ENCODE data around the gene GNG3. TPM values are rescaled to one million over a fixed set of nuclear protein-coding genes. Genes with fewer than 3 reads are reported as not detected.

Gene GNG3
- total RNA-seq, 1 experiment from 2014 or later = not detected

DNA sequence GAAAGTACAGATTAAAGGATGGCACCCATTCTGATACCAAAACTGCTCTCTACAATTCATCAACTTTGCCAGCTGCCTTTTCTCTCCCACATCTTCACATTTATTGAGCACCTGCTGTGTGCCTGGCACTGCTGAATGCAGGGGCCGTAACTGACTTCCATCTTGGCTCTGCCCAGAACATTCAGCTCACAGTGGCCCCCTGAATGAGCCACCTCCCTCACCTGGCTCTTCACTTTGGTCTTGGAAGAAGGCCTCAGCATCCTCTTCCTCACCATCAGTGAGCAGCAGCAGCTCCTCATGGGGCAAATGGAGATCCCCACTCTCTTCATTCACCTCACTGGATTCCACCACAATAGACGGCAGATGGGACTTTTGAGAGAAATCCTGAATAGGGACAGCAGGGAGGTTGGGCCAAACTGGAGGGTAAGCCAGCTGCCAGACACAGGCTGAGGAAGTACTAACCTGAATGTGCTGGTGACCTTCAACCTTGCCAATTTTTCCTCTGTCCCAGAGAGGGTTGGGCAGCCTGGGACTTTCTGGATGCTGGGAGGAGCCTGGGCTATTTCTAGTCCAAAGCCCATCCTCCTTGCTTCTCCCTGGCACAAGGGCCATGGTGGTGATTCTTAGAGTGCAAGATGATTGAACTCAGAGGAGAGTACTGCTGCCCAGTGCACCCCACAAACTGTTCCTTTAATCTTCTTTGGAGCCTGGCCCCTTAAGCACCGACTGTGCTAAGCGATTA is 37.9 kb upstream of the GNG3 start:
- H3K4me3 Mint-ChIP-seq (ENCODE audit: unreplicated experiment) = no peak overlapping the region

DNA sequence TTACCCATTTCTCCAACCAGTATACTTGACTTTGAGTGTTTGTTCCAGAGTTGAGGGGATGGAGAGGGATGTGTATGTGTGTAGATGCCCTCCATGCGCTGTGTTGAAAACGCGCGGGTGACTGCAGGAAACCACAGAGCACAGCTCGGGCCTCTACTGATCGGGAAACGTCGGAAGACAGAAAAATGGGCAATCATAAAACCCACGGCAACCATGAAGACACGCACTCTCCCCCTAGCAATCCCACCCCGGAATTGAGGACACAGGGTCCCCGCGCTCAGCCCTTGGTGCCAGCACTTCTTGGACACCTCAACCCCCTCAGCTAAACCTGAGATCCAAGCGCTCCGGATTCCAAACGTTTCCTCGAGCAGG is 36.3 kb upstream of the GNG3 start:
- Mint-ChIP-seq H3K4me1 (ENCODE audit: insufficient read depth, unreplicated experiment) (peaks cover 5% of the 10 kb centered on the region), H3K27ac (ENCODE audit: low read depth, unreplicated experiment) (peak overlapping the region; percentile 95), H3K9me3 (ENCODE audit: unreplicated experiment) (no peaks in the 10 kb centered on the region), H3K4me3 (ENCODE audit: unreplicated experiment) (peak overlapping the region; percentile 95), H3K27me3 (ENCODE audit: insufficient read depth, unreplicated experiment) (no peaks in the 10 kb centered on the region), H3K36me3 (ENCODE audit: insufficient read depth, unreplicated experiment) (peaks cover 72% of the 10 kb centered on the region)
- DNase-seq (ENCODE audit: unreplicated experiment) = no peak
- ChIA-PET POLR2A (interaction anchor here (0.6 to 10.6 kb wide), 38 partner anchors 7 to 547 kb away, joined by 3 to 182 read pairs (median 10); partner anchors contain the start of genes B3GAT3, GANAB, GNG3 and HNRNPUL2), CTCF (interaction anchor here (0.5 to 1.5 kb wide), 3 partner anchors 9 to 117 kb away, joined by 3 to 11 read pairs (median 3); no protein-coding TSS in a partner anchor)
- intact Hi-C loops (cut with micrococcal nuclease) = loop anchor here (5.0 kb wide), 1 partner anchor 79 kb away; the partner anchor contains the start of gene TUT1
- BruUV-seq (replicated peaks) = no TSS peak
- TF ChIP-seq, protein P1, sequence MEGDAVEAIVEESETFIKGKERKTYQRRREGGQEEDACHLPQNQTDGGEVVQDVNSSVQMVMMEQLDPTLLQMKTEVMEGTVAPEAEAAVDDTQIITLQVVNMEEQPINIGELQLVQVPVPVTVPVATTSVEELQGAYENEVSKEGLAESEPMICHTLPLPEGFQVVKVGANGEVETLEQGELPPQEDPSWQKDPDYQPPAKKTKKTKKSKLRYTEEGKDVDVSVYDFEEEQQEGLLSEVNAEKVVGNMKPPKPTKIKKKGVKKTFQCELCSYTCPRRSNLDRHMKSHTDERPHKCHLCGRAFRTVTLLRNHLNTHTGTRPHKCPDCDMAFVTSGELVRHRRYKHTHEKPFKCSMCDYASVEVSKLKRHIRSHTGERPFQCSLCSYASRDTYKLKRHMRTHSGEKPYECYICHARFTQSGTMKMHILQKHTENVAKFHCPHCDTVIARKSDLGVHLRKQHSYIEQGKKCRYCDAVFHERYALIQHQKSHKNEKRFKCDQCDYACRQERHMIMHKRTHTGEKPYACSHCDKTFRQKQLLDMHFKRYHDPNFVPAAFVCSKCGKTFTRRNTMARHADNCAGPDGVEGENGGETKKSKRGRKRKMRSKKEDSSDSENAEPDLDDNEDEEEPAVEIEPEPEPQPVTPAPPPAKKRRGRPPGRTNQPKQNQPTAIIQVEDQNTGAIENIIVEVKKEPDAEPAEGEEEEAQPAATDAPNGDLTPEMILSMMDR (IDR thresholded peaks at IDR 0.05; ENCODE audit: unreplicated experiment) = no peak

More for the DNA sequence above, 37.9 kb upstream of the GNG3 start:
- intact Hi-C loops (cut with micrococcal nuclease) = loop anchor here (5.0 kb wide), 1 partner anchor 77 kb away; the partner anchor contains the start of gene TUT1
- CTCF ChIA-PET = interaction anchor here (0.6 to 1.0 kb wide), 3 partner anchors 38 to 290 kb away, joined by 3 to 4 read pairs (median 3); partner anchors contain the start of genes EEF1G and GNG3
- POLR2A ChIA-PET = interaction anchor here (0.5 to 10.6 kb wide), 16 partner anchors 9 to 121 kb away, joined by 3 to 182 read pairs (median 5); partner anchors contain the start of genes B3GAT3, EEF1G, GANAB and HNRNPUL2
- no peaks in the 10 kb centered on the region for H3K27me3 Mint-ChIP-seq (ENCODE audit: insufficient read depth, unreplicated experiment)
- DNase-seq (ENCODE audit: unreplicated experiment) = peak; percentile 49
- BruUV-seq (replicated peaks) = no TSS peak
- H3K27ac Mint-ChIP-seq (ENCODE audit: low read depth, unreplicated experiment) = peak overlapping the region; percentile 95
- H3K9me3 Mint-ChIP-seq (ENCODE audit: unreplicated experiment) = no peaks in the 10 kb centered on the region
- TF ChIP-seq, protein P1 (IDR thresholded peaks at IDR 0.05; ENCODE audit: unreplicated experiment) = no peak
- peaks cover 5% of the 10 kb centered on the region for H3K4me1 Mint-ChIP-seq (ENCODE audit: insufficient read depth, unreplicated experiment)
- peaks cover 74% of the 10 kb centered on the region for H3K36me3 Mint-ChIP-seq (ENCODE audit: insufficient read depth, unreplicated experiment)

DNA sequence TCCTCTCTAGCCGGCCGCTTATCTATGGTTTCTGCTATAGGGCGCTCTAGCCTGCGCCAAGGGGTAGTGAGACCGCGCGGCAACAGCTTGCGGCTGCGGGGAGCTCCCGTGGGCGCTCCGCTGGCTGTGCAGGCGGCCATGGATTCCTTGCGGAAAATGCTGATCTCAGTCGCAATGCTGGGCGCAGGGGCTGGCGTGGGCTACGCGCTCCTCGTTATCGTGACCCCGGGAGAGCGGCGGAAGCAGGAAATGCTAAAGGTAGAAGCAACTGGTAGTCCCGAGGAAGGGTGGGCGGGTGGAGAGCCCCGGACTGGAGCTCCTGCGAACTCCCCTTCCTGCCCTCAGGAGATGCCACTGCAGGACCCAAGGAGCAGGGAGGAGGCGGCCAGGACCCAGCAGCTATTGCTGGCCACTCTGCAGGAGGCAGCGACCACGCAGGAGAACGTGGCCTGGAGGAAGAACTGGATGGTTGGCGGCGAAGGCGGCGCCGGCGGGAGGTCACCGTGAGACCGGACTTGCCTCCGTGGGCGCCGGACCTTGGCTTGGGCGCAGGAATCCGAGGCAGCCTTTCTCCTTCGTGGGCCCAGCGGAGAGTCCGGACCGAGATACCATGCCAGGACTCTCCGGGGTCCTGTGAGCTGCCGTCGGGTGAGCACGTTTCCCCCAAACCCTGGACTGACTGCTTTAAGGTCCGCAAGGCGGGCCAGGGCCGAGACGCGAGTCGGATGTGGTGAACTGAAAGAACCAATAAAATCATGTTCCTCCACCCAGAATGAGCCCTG is 35.7 kb upstream of the GNG3 start, which contains the start of the genes LBHD1 and UQCC3:
Gene LBHD1, minus strand, starts transcription at position 660 of the 782 bp plus-strand sequence. CDS start 2,236 bp downstream, outside the sequence.
Gene UQCC3, plus strand, starts transcription at position 66 of the 782 bp plus-strand sequence. Its CDS starts 73 bp downstream, at position 139.
- Mint-ChIP-seq H3K9me3 (ENCODE audit: unreplicated experiment) (no peaks in the 10 kb centered on the region), H3K27me3 (ENCODE audit: insufficient read depth, unreplicated experiment) (no peaks in the 10 kb centered on the region), H3K4me3 (ENCODE audit: unreplicated experiment) (peak within 1 kb of the TSS; percentile 95), H3K4me1 (ENCODE audit: insufficient read depth, unreplicated experiment) (peaks cover 6% of the 10 kb centered on the region), H3K36me3 (ENCODE audit: insufficient read depth, unreplicated experiment) (peaks cover 72% of the 10 kb centered on the region), H3K27ac (ENCODE audit: low read depth, unreplicated experiment) (peak within 1 kb of the TSS; percentile 95)
- TF ChIP-seq, protein P1 (IDR thresholded peaks at IDR 0.05; ENCODE audit: unreplicated experiment) = no peak
- CTCF ChIA-PET = interaction anchor here (0.5 to 1.5 kb wide), 5 partner anchors 9 to 116 kb away, joined by 3 to 11 read pairs (median 3); no protein-coding TSS in a partner anchor
- intact Hi-C loops (cut with micrococcal nuclease) = loop anchor here (5.0 kb wide), 1 partner anchor 79 kb away; the partner anchor contains the start of gene TUT1
- DNase-seq (ENCODE audit: unreplicated experiment) = peak; percentile 85
- BruUV-seq (replicated peaks) = TSS peak; percentile 22
- POLR2A ChIA-PET = interaction anchor here (0.5 to 10.6 kb wide), 44 partner anchors 7 to 548 kb away, joined by 3 to 182 read pairs (median 8); partner anchors contain the start of genes B3GAT3, GANAB, GNG3 and HNRNPUL2

Data from MCF 10A (cell line).